Sigmoid colon (tissue), 7 donors: ENCODE results near the gene DCDC2C. TPM values are rescaled to one million over a fixed set of nuclear protein-coding genes. Genes with fewer than 3 reads are reported as not detected.

ENCODE experiments used
- DNase-seq: peaks from one replicate; pipeline ENCODE4 v3.0.0-alpha.2; 2019
- H3K27ac ChIP-seq, 4 donors: fragments of 200-600 bp; sonication (generic); one replicate each; pipeline ENCODE4 v1.5.1; 2016 to 2019; ENCODE audit warnings: mild to moderate bottlenecking in 1 of 4
- H3K27me3 ChIP-seq, 3 donors: fragments of 200-600 bp; sonication (generic); one replicate each; pipeline ENCODE4 v1.5.1; 2019; ENCODE audit warnings: mild to moderate bottlenecking in 1 of 3
- H3K36me3 ChIP-seq, 4 donors: fragments of 200-600 bp; sonication (generic); one replicate each; pipeline ENCODE4 v1.5.1; 2016 to 2019
- H3K4me1 ChIP-seq, 4 donors: fragments of 200-600 bp; sonication (generic); one replicate each; pipeline ENCODE4 v1.5.1; 2017 to 2019
- H3K4me3 ChIP-seq, 4 donors: fragments of 200-600 bp; sonication (generic); one replicate each; pipeline ENCODE4 v1.5.1; 2017 to 2019; ENCODE audit warnings: mild to moderate bottlenecking in 2 of 4, moderate library complexity in 1 of 4
- H3K9me3 ChIP-seq, 4 donors: fragments of 200-600 bp in 3 of 4; sonication (generic) in 3 of 4; one replicate each; pipeline versions ENCODE4 v1.5.1 to v1.6.1; 2013 to 2019
- EP300 ChIP-seq, 4 donors: sonication (generic); formaldehyde crosslinking; IDR thresholded peaks; one replicate each; pipeline ENCODE4 v1.6.1; 2017; ENCODE audit warnings: antibody characterized with exemption in 4 of 4
- POLR2A ChIP-seq, 2 donors: fragments of 450-650 bp; IDR thresholded peaks; one replicate each; pipeline ENCODE4 v1.6.1; 2016; ENCODE audit warnings: antibody characterized with exemption in 2 of 2, mild to moderate bottlenecking in 2 of 2, moderate library complexity in 2 of 2
- POLR2AphosphoS5 ChIP-seq, 4 donors: sonication (generic); formaldehyde crosslinking; IDR thresholded peaks; one replicate each; pipeline ENCODE4 v1.6.1; 2017; ENCODE audit warnings: antibody characterized with exemption in 4 of 4
- WGBS, 2 donors: extraction: QIAGEN DNeasy Blood & Tissue Kit; methylation state at CpG; one replicate each; pipeline ENCODE4 v1.1.7; 2013; 5-methylcytosine and 5-hydroxymethylcytosine counted together
- intact Hi-C: fragments of 100-400 bp; cut with DNase I; formaldehyde crosslinking; loops from one replicate; pipeline ENCODE4 v1.15.1; 2023
- polyA plus RNA-seq, 3 donors: library from polyadenylated mRNA; stranded (reverse); fragments of 200-250 nt; gene quantifications; one replicate each; pipeline ENCODE4 v1.2.3, GENCODE V29; 2013
- total RNA-seq, 4 donors: library from RNA; depleted of rRNA; stranded (reverse); fragments of >200 nt; gene quantifications; one replicate each; pipeline ENCODE4 v1.1.0, GENCODE V29; 2016
- TF ChIP-seq, protein P1 (sequence below), 4 experiments: fragments of 450-650 bp in 3 of 4; fragments of 200-600 bp in 1 of 4; IDR thresholded peaks; one replicate each; pipeline ENCODE4 v1.5.1; 2016 to 2019; ENCODE audit warnings: antibody characterized with exemption in 4 of 4, mild to moderate bottlenecking in 3 of 4, moderate library complexity in 2 of 4
- donor health status: healthy with polysubstance abuse.
- donor health status: Bipolar disorder and iron deficiency.
- donor health status: healthy.

Gene DCDC2C
- total and polyA plus RNA-seq, 7 donors: 0.33 TPM; not detected in 6

DNA sequence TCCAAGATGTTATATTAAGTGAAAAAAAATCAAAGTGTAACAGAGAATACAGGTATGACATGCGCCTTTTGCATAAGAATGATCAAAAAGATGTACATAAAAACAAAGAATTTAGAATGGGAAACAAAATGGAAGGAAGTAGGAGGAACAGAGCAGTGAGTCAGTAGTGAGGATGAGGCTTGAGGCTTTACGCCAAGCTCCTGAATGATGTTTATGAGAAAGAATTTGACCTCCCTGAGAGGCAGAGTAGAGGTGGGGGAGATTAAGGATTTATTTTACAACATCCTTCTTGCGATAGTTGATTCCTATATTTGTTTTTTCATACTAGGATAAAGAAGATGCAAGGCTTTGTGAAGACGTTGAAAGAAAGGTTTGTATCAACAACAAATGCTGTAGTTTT, 81.4 kb downstream of the DCDC2C start:
- intact Hi-C loops: loop anchor here (5.0 kb wide), 1 partner anchor 57 kb away; no protein-coding TSS in a partner anchor
- no peaks in the 10 kb centered on the region for H3K9me3 ChIP-seq
- no peak for TF ChIP-seq POLR2AphosphoS5 (IDR thresholded peaks at IDR 0.05)
- TF ChIP-seq POLR2A (IDR thresholded peaks at IDR 0.05): no peak
- TF ChIP-seq EP300 (IDR thresholded peaks at IDR 0.05): no peak
- TF ChIP-seq, protein P1, sequence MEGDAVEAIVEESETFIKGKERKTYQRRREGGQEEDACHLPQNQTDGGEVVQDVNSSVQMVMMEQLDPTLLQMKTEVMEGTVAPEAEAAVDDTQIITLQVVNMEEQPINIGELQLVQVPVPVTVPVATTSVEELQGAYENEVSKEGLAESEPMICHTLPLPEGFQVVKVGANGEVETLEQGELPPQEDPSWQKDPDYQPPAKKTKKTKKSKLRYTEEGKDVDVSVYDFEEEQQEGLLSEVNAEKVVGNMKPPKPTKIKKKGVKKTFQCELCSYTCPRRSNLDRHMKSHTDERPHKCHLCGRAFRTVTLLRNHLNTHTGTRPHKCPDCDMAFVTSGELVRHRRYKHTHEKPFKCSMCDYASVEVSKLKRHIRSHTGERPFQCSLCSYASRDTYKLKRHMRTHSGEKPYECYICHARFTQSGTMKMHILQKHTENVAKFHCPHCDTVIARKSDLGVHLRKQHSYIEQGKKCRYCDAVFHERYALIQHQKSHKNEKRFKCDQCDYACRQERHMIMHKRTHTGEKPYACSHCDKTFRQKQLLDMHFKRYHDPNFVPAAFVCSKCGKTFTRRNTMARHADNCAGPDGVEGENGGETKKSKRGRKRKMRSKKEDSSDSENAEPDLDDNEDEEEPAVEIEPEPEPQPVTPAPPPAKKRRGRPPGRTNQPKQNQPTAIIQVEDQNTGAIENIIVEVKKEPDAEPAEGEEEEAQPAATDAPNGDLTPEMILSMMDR (IDR thresholded peaks at IDR 0.05): no peak
- H3K27me3 ChIP-seq: no peaks in the 10 kb centered on the region
- H3K27ac ChIP-seq: no peak overlapping the region
- DNase-seq: no peak
- no peak overlapping the region for H3K4me3 ChIP-seq
- no peaks in the 10 kb centered on the region for H3K4me1 ChIP-seq
- no peaks in the 10 kb centered on the region for H3K36me3 ChIP-seq
- WGBS, 2 donors: 69 to 76% methylated on average over 4 of the region's 4 CpGs

DNA sequence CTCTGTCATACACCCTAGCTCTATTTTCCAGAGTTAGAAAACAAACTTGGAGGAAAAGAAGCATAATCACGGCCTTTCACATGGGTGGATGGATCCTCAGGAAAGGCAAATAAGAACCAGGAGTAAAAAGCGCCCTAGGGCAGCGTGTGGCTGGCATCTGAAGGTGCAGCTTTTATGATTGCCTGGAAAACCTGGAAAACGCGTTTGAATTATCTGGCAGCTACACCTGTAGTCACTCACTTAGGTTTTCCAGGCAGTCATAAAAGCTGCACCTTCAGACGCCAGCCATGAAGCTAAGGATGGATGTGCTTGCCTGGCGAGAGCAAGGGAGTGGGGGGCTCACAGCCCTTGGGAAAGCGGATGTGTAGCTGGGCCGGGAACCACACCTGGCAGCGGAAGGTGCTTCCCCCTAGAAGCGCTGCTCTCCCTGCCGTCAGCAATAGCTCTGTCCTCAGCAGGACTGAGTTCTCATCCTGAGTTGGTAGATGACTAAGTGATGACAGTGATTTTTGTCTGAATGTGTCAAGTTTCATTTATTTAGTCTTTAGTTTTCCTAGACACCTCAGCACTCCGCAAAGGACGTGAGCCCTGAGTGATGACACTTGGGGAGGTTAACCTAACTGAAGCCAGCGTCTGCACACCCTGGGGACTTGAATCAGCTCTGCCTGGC, 82.0 kb downstream of the DCDC2C start:
- no peaks in the 10 kb centered on the region for H3K27me3 ChIP-seq
- no peak overlapping the region for H3K4me3 ChIP-seq
- H3K9me3 ChIP-seq: no peaks in the 10 kb centered on the region
- intact Hi-C loops: no loop called here
- H3K27ac ChIP-seq: no peak overlapping the region
- H3K4me1 ChIP-seq: no peaks in the 10 kb centered on the region
- TF ChIP-seq POLR2A (IDR thresholded peaks at IDR 0.05) (no peak), EP300 (IDR thresholded peaks at IDR 0.05) (no peak), POLR2AphosphoS5 (IDR thresholded peaks at IDR 0.05) (no peak)
- 51 to 73% methylated on average over 15 of the region's 15 CpGs for WGBS, 2 donors
- H3K36me3 ChIP-seq: no peaks in the 10 kb centered on the region
- no peak for DNase-seq

DNA sequence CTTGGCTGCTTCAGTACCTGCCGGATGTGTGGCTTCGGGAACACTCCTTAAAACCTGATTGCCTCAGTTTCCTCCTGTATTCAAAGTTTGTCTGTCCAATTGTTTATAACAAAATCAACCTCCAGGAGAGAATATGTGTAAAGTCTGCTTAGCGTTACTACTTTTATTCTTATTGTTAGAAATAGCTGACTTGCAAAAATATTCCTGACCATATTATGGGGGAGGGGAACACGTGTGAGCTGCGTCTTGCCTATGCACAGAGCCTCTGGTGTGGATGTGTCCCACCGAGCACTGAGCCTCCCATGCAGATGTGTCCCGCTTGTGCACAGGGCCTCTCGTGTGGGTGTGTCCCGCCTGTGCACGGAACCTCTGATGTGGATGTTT, 82.5 kb downstream of the DCDC2C start:
- intact Hi-C loops: no loop called here
- 92 to 94% methylated on average over 10 of the region's 10 CpGs for WGBS, 2 donors
- Histone ChIP-seq H3K36me3 (no peaks in the 10 kb centered on the region), H3K27me3 (no peaks in the 10 kb centered on the region), H3K4me3 (no peak overlapping the region), H3K27ac (no peak overlapping the region), H3K9me3 (no peaks in the 10 kb centered on the region), H3K4me1 (no peaks in the 10 kb centered on the region)
- no peak for DNase-seq
- TF ChIP-seq EP300 (IDR thresholded peaks at IDR 0.05) (no peak), POLR2AphosphoS5 (IDR thresholded peaks at IDR 0.05) (no peak), POLR2A (IDR thresholded peaks at IDR 0.05) (no peak)
- TF ChIP-seq, protein P1 (IDR thresholded peaks at IDR 0.05): no peak

DNA sequence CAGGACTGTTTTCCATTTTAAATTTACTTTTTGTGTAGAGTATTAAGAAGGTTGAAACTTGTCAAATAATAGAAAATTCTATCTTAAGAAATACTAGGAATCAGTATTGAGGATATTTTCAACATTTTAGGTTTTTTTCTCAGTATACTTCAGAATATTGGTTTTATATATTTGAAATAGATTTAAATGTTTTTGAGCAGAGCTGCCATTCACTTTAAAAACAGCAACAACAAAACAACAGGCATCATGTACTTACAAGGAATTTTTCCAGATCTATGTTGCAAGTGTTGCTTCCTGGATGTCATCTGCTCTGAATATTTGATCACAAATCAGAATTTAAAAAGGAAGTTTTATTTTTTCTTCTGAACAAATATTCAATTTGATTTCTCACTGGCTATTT, 84.4 kb downstream of the DCDC2C start:
- no peaks in the 10 kb centered on the region for H3K4me1 ChIP-seq
- no peaks in the 10 kb centered on the region for H3K36me3 ChIP-seq
- intact Hi-C loops: no loop called here
- DNase-seq: no peak
- no peak overlapping the region for H3K4me3 ChIP-seq
- H3K9me3 ChIP-seq: no peaks in the 10 kb centered on the region
- no peaks in the 10 kb centered on the region for H3K27me3 ChIP-seq
- no peak for TF ChIP-seq POLR2AphosphoS5 (IDR thresholded peaks at IDR 0.05)
- TF ChIP-seq, protein P1 (IDR thresholded peaks at IDR 0.05): no peak
- TF ChIP-seq POLR2A (IDR thresholded peaks at IDR 0.05): no peak
- no peak for TF ChIP-seq EP300 (IDR thresholded peaks at IDR 0.05)
- H3K27ac ChIP-seq: no peak overlapping the region

DNA sequence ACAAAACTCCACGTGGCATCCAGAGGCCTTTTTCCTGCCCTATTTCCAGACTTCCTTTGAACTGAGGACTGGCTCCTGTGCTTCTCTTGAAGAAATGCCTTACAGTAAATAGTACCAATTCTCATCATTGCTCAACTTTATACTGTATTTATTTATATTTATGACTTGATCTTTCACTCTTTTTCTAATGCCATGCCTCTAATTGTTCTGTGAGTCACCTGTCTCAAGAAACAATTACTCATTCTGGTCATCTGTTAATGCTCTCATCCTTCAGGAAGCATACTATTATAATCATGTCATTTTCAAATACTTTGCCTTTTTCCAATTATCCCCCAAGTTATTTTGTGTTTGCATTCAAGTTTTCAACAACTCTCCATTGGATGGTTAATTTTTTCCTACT, 85.9 kb downstream of the DCDC2C start:
- Histone ChIP-seq H3K4me3 (no peak overlapping the region), H3K4me1 (no peaks in the 10 kb centered on the region), H3K27ac (no peak overlapping the region), H3K27me3 (no peaks in the 10 kb centered on the region), H3K36me3 (no peaks in the 10 kb centered on the region), H3K9me3 (no peaks in the 10 kb centered on the region)
- no peak for DNase-seq
- TF ChIP-seq POLR2A (IDR thresholded peaks at IDR 0.05) (no peak), EP300 (IDR thresholded peaks at IDR 0.05) (no peak), POLR2AphosphoS5 (IDR thresholded peaks at IDR 0.05) (no peak)
- TF ChIP-seq, protein P1 (IDR thresholded peaks at IDR 0.05): no peak
- intact Hi-C loops: no loop called here
- 51 to 78% methylated on average over 1 of the region's 1 CpG for WGBS, 2 donors
